SK-N-SH (cell line): ENCODE results near the gene NDUFA9.

ENCODE experiments used
- EP300 ChIP-seq, 2 experiments: IDR thresholded peaks; 2 replicates each; pipeline versions ENCODE4 v1.4.0 to v1.6.1; 2012; ENCODE audit warnings: borderline replicate concordance in 1 of 2, low read depth in 1 of 2, low read length in 1 of 2
- EZH2phosphoT487 ChIP-seq: fragments of 200-600 bp; sonication (generic); IDR thresholded peaks from 2 replicates; pipeline ENCODE4 v1.6.1; 2017; ENCODE audit warnings: low read depth, mixed run types, mild to moderate bottlenecking, antibody characterized with exemption, moderate library complexity, borderline replicate concordance
- GABPA ChIP-seq: IDR thresholded peaks from 2 replicates; pipeline ENCODE4 v1.4.0; 2012; ENCODE audit warnings: low read depth, mild to moderate bottlenecking
- NFIC ChIP-seq: IDR thresholded peaks from 2 replicates; pipeline ENCODE4 v1.4.0; 2012; ENCODE audit warnings: borderline replicate concordance
- RAD21 ChIP-seq: IDR thresholded peaks from 2 replicates; pipeline ENCODE4 v1.6.1; 2012; ENCODE audit warnings: mild to moderate bottlenecking, low read length
- TCF12 ChIP-seq: IDR thresholded peaks from 2 replicates; pipeline ENCODE4 v1.4.0; 2012
- TF ChIP-seq, protein P1 (sequence below): IDR thresholded peaks from 2 replicates; pipeline ENCODE4; 2012
- TF ChIP-seq, protein P2 (sequence below): fragments of 200-600 bp; sonication (generic); IDR thresholded peaks from 2 replicates; pipeline ENCODE4 v1.6.1; 2017; ENCODE audit warnings: antibody characterized with exemption, mild to moderate bottlenecking, moderate library complexity
- TF ChIP-seq, protein P3 (sequence below): IDR thresholded peaks from 2 replicates; pipeline ENCODE4 v1.4.0; 2012; ENCODE audit warnings: low read depth

DNA sequence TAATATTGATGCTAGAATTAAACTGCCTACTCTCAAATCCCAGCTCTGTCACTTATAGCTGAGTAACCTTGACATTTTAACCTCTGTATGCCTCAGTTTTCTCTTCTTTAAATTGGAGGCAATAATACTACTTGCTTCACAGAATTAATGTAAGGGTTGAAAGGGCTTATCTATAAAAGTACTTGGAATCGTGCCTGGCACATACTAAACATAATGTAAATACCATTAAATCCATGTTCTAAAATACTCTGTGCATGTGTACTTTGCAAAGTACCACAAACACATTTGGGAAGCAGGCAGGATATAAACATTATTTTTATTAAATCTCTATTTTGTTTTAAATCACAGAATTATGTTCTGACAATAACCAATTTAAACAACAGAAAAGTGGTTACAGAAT, 45.0 kb upstream of the NDUFA9 start:
- TF ChIP-seq NFIC (no peak), EP300 (IDR thresholded peaks at IDR 0.05; ENCODE audit: borderline replicate concordance in 1 of 2, low read depth in 1 of 2, low read length in 1 of 2) (no peak), RAD21 (no peak), GABPA (no peak), TCF12 (no peak), EZH2phosphoT487 (no peak)
- TF ChIP-seq, protein P1, sequence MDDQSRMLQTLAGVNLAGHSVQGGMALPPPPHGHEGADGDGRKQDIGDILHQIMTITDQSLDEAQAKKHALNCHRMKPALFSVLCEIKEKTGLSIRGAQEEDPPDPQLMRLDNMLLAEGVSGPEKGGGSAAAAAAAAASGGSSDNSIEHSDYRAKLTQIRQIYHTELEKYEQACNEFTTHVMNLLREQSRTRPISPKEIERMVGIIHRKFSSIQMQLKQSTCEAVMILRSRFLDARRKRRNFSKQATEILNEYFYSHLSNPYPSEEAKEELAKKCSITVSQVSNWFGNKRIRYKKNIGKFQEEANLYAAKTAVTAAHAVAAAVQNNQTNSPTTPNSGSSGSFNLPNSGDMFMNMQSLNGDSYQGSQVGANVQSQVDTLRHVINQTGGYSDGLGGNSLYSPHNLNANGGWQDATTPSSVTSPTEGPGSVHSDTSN, result no peak
- TF ChIP-seq, protein P2, sequence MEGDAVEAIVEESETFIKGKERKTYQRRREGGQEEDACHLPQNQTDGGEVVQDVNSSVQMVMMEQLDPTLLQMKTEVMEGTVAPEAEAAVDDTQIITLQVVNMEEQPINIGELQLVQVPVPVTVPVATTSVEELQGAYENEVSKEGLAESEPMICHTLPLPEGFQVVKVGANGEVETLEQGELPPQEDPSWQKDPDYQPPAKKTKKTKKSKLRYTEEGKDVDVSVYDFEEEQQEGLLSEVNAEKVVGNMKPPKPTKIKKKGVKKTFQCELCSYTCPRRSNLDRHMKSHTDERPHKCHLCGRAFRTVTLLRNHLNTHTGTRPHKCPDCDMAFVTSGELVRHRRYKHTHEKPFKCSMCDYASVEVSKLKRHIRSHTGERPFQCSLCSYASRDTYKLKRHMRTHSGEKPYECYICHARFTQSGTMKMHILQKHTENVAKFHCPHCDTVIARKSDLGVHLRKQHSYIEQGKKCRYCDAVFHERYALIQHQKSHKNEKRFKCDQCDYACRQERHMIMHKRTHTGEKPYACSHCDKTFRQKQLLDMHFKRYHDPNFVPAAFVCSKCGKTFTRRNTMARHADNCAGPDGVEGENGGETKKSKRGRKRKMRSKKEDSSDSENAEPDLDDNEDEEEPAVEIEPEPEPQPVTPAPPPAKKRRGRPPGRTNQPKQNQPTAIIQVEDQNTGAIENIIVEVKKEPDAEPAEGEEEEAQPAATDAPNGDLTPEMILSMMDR, result no peak
- TF ChIP-seq, protein P3, sequence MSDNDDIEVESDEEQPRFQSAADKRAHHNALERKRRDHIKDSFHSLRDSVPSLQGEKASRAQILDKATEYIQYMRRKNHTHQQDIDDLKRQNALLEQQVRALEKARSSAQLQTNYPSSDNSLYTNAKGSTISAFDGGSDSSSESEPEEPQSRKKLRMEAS, result no peak
